Measurements from ENCODE around the gene ADO. TPM values are rescaled to one million over a fixed set of nuclear protein-coding genes. Genes with fewer than 3 reads are reported as not detected.
A peak's percentile ranks its signal among the peaks of the same experiment; 100 is the strongest.

ADO gene
- total and polyA plus RNA-seq, 10 of the 15 experiments (the other 5 are each of a cell fraction or from before 2014, with no cell fraction given), result 4.3 to 44.6 (median 18.7) TPM

GRCh38 chr10:62852961-62853702, 48.6 kb downstream of the ADO start (continued):
- TF ChIP-seq, protein P1, sequence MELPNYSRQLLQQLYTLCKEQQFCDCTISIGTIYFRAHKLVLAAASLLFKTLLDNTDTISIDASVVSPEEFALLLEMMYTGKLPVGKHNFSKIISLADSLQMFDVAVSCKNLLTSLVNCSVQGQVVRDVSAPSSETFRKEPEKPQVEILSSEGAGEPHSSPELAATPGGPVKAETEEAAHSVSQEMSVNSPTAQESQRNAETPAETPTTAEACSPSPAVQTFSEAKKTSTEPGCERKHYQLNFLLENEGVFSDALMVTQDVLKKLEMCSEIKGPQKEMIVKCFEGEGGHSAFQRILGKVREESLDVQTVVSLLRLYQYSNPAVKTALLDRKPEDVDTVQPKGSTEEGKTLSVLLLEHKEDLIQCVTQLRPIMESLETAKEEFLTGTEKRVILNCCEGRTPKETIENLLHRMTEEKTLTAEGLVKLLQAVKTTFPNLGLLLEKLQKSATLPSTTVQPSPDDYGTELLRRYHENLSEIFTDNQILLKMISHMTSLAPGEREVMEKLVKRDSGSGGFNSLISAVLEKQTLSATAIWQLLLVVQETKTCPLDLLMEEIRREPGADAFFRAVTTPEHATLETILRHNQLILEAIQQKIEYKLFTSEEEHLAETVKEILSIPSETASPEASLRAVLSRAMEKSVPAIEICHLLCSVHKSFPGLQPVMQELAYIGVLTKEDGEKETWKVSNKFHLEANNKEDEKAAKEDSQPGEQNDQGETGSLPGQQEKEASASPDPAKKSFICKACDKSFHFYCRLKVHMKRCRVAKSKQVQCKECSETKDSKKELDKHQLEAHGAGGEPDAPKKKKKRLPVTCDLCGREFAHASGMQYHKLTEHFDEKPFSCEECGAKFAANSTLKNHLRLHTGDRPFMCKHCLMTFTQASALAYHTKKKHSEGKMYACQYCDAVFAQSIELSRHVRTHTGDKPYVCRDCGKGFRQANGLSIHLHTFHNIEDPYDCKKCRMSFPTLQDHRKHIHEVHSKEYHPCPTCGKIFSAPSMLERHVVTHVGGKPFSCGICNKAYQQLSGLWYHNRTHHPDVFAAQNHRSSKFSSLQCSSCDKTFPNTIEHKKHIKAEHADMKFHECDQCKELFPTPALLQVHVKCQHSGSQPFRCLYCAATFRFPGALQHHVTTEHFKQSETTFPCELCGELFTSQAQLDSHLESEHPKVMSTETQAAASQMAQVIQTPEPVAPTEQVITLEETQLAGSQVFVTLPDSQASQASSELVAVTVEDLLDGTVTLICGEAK (IDR thresholded peaks at IDR 0.05; ENCODE audit: borderline replicate concordance), result no peak
- TF ChIP-seq FOXM1 (IDR thresholded peaks at IDR 0.05; ENCODE audit: low read depth, low read length), result peak; percentile 65; the same call in 1 of the 2 replicates
- TF ChIP-seq POLR2AphosphoS2 (IDR thresholded peaks at IDR 0.05; ENCODE audit: low read depth, low read length), result no peak
- TF ChIP-seq, protein P2, sequence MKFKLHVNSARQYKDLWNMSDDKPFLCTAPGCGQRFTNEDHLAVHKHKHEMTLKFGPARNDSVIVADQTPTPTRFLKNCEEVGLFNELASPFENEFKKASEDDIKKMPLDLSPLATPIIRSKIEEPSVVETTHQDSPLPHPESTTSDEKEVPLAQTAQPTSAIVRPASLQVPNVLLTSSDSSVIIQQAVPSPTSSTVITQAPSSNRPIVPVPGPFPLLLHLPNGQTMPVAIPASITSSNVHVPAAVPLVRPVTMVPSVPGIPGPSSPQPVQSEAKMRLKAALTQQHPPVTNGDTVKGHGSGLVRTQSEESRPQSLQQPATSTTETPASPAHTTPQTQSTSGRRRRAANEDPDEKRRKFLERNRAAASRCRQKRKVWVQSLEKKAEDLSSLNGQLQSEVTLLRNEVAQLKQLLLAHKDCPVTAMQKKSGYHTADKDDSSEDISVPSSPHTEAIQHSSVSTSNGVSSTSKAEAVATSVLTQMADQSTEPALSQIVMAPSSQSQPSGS (IDR thresholded peaks at IDR 0.05; ENCODE audit: low read length), result 0 out of 2 replicates have a peak, but pooled peaks have one; percentile 37
- TF ChIP-seq PAX5 (IDR thresholded peaks at IDR 0.05; ENCODE audit: borderline replicate concordance, low read depth, low read length), result peak; percentile 87
- TF ChIP-seq, protein P3, sequence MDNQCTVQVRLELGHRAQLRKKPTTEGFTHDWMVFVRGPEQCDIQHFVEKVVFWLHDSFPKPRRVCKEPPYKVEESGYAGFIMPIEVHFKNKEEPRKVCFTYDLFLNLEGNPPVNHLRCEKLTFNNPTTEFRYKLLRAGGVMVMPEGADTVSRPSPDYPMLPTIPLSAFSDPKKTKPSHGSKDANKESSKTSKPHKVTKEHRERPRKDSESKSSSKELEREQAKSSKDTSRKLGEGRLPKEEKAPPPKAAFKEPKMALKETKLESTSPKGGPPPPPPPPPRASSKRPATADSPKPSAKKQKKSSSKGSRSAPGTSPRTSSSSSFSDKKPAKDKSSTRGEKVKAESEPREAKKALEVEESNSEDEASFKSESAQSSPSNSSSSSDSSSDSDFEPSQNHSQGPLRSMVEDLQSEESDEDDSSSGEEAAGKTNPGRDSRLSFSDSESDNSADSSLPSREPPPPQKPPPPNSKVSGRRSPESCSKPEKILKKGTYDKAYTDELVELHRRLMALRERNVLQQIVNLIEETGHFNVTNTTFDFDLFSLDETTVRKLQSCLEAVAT (IDR thresholded peaks at IDR 0.05), result peak; percentile 75; the same call in 1 of the 2 replicates
- TF ChIP-seq RUNX3 (IDR thresholded peaks at IDR 0.05; ENCODE audit: low read length), result peak; percentile 96
- TF ChIP-seq MTA3 (IDR thresholded peaks at IDR 0.05; ENCODE audit: borderline replicate concordance, low read length), result peak; percentile 71; the same call in 1 of the 2 replicates
- TF ChIP-seq, protein P4, sequence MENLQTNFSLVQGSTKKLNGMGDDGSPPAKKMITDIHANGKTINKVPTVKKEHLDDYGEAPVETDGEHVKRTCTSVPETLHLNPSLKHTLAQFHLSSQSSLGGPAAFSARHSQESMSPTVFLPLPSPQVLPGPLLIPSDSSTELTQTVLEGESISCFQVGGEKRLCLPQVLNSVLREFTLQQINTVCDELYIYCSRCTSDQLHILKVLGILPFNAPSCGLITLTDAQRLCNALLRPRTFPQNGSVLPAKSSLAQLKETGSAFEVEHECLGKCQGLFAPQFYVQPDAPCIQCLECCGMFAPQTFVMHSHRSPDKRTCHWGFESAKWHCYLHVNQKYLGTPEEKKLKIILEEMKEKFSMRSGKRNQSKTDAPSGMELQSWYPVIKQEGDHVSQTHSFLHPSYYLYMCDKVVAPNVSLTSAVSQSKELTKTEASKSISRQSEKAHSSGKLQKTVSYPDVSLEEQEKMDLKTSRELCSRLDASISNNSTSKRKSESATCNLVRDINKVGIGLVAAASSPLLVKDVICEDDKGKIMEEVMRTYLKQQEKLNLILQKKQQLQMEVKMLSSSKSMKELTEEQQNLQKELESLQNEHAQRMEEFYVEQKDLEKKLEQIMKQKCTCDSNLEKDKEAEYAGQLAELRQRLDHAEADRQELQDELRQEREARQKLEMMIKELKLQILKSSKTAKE (IDR thresholded peaks at IDR 0.05; ENCODE audit: low read depth, poor library complexity, severe bottlenecking), result peak; percentile 74
- TF ChIP-seq MTA2 (IDR thresholded peaks at IDR 0.05; ENCODE audit: low read depth), result peak; percentile 93
- no peak for TF ChIP-seq SMC3 (IDR thresholded peaks at IDR 0.05; ENCODE audit: borderline replicate concordance, low read length)
- TF ChIP-seq BMI1 (IDR thresholded peaks at IDR 0.05; ENCODE audit: borderline replicate concordance), result 0 out of 2 replicates have a peak, but pooled peaks have one; percentile 31
- TF ChIP-seq BHLHE40 (IDR thresholded peaks at IDR 0.05; ENCODE audit: borderline replicate concordance in 1 of 2, low read depth in 2 of 2, low read length in 1 of 2), result peak; percentile 29 to 58; a peak in 2 of 4 replicates
- peak; percentile 50 for TF ChIP-seq SP1 (IDR thresholded peaks at IDR 0.05; ENCODE audit: low read depth, low read length)
- TF ChIP-seq JUND (IDR thresholded peaks at IDR 0.05; ENCODE audit: low read depth, low read length), result no peak
- no peak for TF ChIP-seq LARP7 (IDR thresholded peaks at IDR 0.05)
- no peak for TF ChIP-seq KAT2A (conservative IDR thresholded peaks at IDR 0.05; ENCODE audit: control insufficient read depth, low read depth, low read length)
- no peak for TF ChIP-seq NR2C2 (IDR thresholded peaks at IDR 0.05; ENCODE audit: borderline replicate concordance, control insufficient read depth, insufficient read length, low read depth)
- peak; percentile 34; the same call in 1 of the 2 replicates for TF ChIP-seq ZBED1 (IDR thresholded peaks at IDR 0.05; ENCODE audit: borderline replicate concordance)
